ENCODE results near the gene SLC48A1. TPM values are rescaled to one million over a fixed set of nuclear protein-coding genes. Genes with fewer than 3 reads are reported as not detected.

SLC48A1 gene
- total RNA-seq, 4 donors from 2014 or later, result 19.9 to 76.7 (median 23.1) TPM

DNA sequence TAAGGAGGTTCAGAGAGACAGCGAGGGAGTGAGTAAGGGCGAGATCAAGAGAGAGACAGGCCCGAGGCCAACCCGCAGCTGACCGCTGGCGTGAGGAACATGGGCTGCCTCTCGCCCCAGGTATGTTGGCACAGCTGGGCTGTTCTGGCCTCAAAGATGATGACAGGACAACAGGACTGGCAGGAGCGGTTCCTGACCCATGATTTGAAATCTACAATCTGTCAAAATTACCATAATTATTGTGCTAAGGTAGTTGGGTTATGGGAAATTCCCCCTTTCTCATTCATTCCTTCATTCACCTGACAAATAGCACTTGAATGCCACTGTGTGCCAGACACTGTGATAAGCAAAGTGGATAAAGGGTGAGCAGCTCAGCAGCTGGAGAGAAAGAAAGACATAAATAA lies 42.7 kb upstream of the SLC48A1 start:
- H3K36me3 ChIP-seq, result no peaks in the 10 kb centered on the region
- TF ChIP-seq POLR2AphosphoS5 (IDR thresholded peaks at IDR 0.05) (no peak), EP300 (IDR thresholded peaks at IDR 0.05; ENCODE audit: low read depth) (no peak), POLR2A (IDR thresholded peaks at IDR 0.05) (no peak)
- TF ChIP-seq, protein P1, sequence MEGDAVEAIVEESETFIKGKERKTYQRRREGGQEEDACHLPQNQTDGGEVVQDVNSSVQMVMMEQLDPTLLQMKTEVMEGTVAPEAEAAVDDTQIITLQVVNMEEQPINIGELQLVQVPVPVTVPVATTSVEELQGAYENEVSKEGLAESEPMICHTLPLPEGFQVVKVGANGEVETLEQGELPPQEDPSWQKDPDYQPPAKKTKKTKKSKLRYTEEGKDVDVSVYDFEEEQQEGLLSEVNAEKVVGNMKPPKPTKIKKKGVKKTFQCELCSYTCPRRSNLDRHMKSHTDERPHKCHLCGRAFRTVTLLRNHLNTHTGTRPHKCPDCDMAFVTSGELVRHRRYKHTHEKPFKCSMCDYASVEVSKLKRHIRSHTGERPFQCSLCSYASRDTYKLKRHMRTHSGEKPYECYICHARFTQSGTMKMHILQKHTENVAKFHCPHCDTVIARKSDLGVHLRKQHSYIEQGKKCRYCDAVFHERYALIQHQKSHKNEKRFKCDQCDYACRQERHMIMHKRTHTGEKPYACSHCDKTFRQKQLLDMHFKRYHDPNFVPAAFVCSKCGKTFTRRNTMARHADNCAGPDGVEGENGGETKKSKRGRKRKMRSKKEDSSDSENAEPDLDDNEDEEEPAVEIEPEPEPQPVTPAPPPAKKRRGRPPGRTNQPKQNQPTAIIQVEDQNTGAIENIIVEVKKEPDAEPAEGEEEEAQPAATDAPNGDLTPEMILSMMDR (IDR thresholded peaks at IDR 0.05), result no peak
- no peak overlapping the region for H3K27ac ChIP-seq
- in situ Hi-C loops (cut with MboI; ENCODE audit: low pct_ligation_motif_present in 1 of 4, low pct_unique_long_range_greater_than_20kb in 1 of 4, low sequenced_read_pairs in 3 of 4), result loop anchor here in 2 of 4 donors (25.0 kb wide), 2 partner anchors 107 to 232 kb away; partner anchors contain the start of gene TMEM106C (in 1 of the 2)
- no peak for DNase-seq
- H3K9me3 ChIP-seq, result no peaks in the 10 kb centered on the region
- 67 to 85% methylated on average over 8 of the region's 8 CpGs for WGBS, 2 donors (ENCODE audit: low coverage in 1 of 2)
- peaks cover 0 to 7% (median 3%) of the 10 kb centered on the region in 4 donors for H3K4me1 ChIP-seq
- no peaks in the 10 kb centered on the region for H3K27me3 ChIP-seq
- no peak overlapping the region for H3K4me3 ChIP-seq
- intact Hi-C loops (cut with DNase I; ENCODE audit: low total_unique reads), result no loop called here

DNA sequence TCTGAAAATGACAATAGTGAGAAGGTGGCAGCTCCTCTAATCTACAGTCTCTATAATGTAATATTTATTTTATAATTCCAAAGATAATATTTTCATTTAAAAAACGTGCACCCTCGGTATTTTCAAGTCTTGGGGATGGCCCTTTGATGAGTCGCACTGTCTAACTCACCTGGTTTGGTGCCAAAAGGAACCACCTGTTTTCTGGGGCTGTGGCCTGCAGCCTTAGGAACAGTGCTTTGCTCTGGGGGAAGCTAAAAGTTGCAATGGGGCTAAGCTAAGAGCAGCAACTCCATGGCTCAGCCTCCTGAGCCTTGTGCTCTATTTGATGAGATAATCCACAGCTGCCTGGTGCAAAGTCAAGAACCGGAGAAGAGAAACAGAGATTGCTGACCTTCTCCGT lies 41.3 kb upstream of the SLC48A1 start:
- in situ Hi-C loops (cut with MboI; ENCODE audit: low pct_ligation_motif_present in 1 of 4, low pct_unique_long_range_greater_than_20kb in 1 of 4, low sequenced_read_pairs in 3 of 4), result loop anchor here in 2 of 4 donors (25.0 kb wide), 2 partner anchors 106 to 231 kb away; partner anchors contain the start of gene TMEM106C (in 1 of the 2)
- Histone ChIP-seq H3K27me3 (no peaks in the 10 kb centered on the region), H3K4me1 (peaks cover 11 to 20% (median 16%) of the 10 kb centered on the region in 4 donors), H3K27ac (no peak overlapping the region), H3K36me3 (no peaks in the 10 kb centered on the region), H3K4me3 (no peak overlapping the region), H3K9me3 (no peaks in the 10 kb centered on the region)
- 52 to 64% methylated on average over 3 to 5 of the region's 5 CpGs for WGBS, 2 donors (ENCODE audit: low coverage in 1 of 2)
- no peak for DNase-seq
- intact Hi-C loops (cut with DNase I; ENCODE audit: low total_unique reads), result no loop called here
- TF ChIP-seq, protein P1 (IDR thresholded peaks at IDR 0.05), result no peak
- TF ChIP-seq POLR2A (IDR thresholded peaks at IDR 0.05), result no peak
- TF ChIP-seq POLR2AphosphoS5 (IDR thresholded peaks at IDR 0.05), result no peak
- TF ChIP-seq EP300 (IDR thresholded peaks at IDR 0.05; ENCODE audit: low read depth), result no peak

DNA sequence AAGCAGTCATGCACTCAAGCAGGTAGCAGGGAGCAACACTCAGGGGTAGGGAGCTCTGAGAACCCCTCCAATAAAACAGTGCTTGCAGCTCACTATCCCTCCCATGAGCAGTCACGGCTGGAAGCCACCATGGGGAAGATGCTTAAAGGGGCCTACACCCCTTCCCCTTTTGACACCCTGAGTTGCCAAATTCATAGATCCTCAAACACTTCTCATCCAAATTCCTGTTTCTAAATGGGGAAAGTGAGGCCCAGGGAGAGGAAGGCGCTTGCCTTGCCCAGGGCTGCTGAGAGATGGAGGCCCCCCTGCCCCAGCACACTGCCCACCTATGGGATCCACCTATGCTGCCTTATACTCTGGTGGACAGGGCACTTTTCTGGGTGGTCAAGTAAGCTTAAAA lies 40.5 kb upstream of the SLC48A1 start:
- no peak for DNase-seq
- no peak for TF ChIP-seq POLR2A (IDR thresholded peaks at IDR 0.05)
- no peak for TF ChIP-seq EP300 (IDR thresholded peaks at IDR 0.05; ENCODE audit: low read depth)
- no peak for TF ChIP-seq POLR2AphosphoS5 (IDR thresholded peaks at IDR 0.05)
- TF ChIP-seq, protein P1 (IDR thresholded peaks at IDR 0.05), result no peak
- no peaks in the 10 kb centered on the region for H3K27me3 ChIP-seq
- H3K9me3 ChIP-seq, result no peaks in the 10 kb centered on the region
- peaks cover 18 to 24% (median 23%) of the 10 kb centered on the region in 4 donors for H3K4me1 ChIP-seq
- H3K36me3 ChIP-seq, result no peaks in the 10 kb centered on the region
- intact Hi-C loops (cut with DNase I; ENCODE audit: low total_unique reads), result no loop called here
- no peak overlapping the region for H3K4me3 ChIP-seq
- in situ Hi-C loops (cut with MboI; ENCODE audit: low pct_ligation_motif_present in 1 of 4, low pct_unique_long_range_greater_than_20kb in 1 of 4, low sequenced_read_pairs in 3 of 4), result loop anchor here in 2 of 4 donors (25.0 kb wide), 2 partner anchors 105 to 230 kb away; partner anchors contain the start of gene TMEM106C (in 1 of the 2)
- H3K27ac ChIP-seq, result no peak overlapping the region
- WGBS, 2 donors (ENCODE audit: low coverage in 1 of 2), result 94% methylated on average over 2 of the region's 2 CpGs; no CpG with 5 or more reads in 1 of the 2 donors

DNA sequence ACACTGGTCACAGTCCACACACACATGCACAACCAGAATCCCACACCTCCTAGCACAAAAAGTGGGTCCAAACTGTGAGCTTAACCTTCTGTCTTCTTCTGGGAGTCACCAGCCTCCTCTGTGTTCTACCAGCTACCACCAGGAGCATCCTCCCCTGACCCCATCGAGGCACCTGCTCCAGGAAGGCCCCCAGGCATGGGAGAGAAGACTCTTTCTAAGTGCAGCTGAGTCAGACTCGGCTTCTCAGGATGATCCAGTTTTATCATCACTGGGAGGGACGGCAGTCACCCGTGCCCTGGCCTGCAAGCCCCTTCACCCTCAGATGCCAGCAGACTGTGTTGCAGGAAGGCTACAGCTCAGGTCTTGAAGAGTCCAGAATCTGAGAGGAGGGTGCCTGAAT lies 39.9 kb upstream of the SLC48A1 start:
- Histone ChIP-seq H3K27me3 (no peaks in the 10 kb centered on the region), H3K9me3 (no peaks in the 10 kb centered on the region), H3K4me1 (peaks cover 22 to 29% (median 26%) of the 10 kb centered on the region in 4 donors), H3K27ac (no peak overlapping the region), H3K4me3 (no peak overlapping the region), H3K36me3 (no peaks in the 10 kb centered on the region)
- TF ChIP-seq POLR2AphosphoS5 (IDR thresholded peaks at IDR 0.05), result no peak
- TF ChIP-seq POLR2A (IDR thresholded peaks at IDR 0.05), result no peak
- no peak for TF ChIP-seq EP300 (IDR thresholded peaks at IDR 0.05; ENCODE audit: low read depth)
- TF ChIP-seq, protein P1 (IDR thresholded peaks at IDR 0.05), result no peak
- intact Hi-C loops (cut with DNase I; ENCODE audit: low total_unique reads) (no loop called here), in situ Hi-C loops (cut with MboI; ENCODE audit: low pct_ligation_motif_present in 1 of 4, low pct_unique_long_range_greater_than_20kb in 1 of 4, low sequenced_read_pairs in 3 of 4) (loop anchor here in 2 of 4 donors (25.0 kb wide), 2 partner anchors 104 to 229 kb away; partner anchors contain the start of gene TMEM106C (in 1 of the 2))
- DNase-seq, result no peak
- 91% methylated on average over 4 of the region's 4 CpGs; no CpG with 5 or more reads in 1 of the 2 donors for whole genome bisulfite sequencing, 2 donors (ENCODE audit: low coverage in 1 of 2)
